EL (cell line): ENCODE data around the gene KLRK1.
"Not testable (repeated sequence)": the region's sequence is repeated elsewhere in the genome, so short reads cannot be mapped to it uniquely, and the experiment has no call there.

Experiments
- DNase-seq: peaks from one replicate; pipeline ENCODE4 v3.0.0-alpha.2; 2016

Gene KLRK1

GRCh38 chr12:10361622-10362021 is 28.2 kb downstream of the KLRK1 start:
- DNase-seq, result no peak

- no peak for DNase-seq
Observed at GRCh38 chr12:10361084-10361483, 28.8 kb downstream of the KLRK1 start.

DNA sequence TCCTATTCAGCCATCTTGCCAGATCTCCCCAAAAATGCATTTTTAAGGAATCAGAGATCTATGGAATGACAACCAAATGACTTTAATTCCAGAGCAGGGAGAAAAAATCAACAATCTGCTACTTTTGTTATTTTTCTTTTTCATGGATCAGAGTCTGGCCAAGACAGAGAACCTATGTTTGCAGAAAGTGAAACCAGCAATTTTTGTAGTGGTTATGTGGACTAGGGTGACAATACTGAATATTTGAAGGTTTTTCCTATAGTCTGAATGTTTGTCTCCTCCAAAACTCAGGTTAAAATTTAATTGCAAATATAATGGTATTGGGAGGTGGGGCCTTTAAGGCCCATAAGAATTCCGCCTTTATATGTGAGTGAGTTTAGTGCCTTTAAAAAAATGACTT is 30.9 kb downstream of the KLRK1 start:
- no peak for DNase-seq

- no peak for DNase-seq
Observed at GRCh38 chr12:10358131-10358530, 31.7 kb downstream of the KLRK1 start.

DNA sequence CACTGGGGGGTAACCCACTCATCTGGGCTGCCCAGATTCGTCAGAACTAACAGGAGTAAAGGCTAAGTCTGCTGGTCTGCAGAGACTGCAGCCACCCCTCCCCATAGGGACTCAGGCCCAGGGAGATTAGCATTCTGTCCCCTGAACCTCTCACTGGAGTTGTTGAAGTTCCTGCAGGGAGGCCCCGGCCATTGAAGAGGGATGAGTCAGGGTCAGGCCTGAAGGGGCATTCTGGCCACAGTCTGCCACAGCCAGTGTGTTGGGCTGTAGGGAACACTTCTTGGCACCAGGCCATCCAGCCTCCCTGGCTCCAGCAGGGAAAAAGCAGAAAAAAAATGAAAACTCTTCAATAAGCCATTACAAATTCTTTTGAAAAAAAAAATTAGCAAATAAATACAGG is 35.3 kb downstream of the KLRK1 start:
- DNase-seq, result peak; percentile 74

DNA sequence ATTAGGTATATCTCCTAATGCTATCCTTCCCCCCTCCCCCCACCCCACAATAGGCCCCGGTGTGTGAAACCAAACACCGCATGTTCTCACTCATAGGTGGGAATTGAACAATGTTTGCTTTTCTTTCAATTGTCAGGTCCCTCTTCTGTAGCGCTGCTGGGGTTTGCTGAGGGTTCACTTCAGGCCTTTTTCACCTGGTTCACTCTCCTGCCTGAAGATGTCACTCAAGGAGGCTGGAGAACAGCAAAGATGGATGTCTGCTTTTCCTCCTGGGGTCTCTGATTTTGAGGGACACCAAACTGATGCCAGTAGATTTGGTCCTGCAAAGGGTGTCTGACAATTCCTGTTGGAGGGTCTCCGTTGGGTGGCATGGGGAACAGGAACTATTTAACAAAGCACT is 35.8 kb downstream of the KLRK1 start:
- no peak for DNase-seq

DNA sequence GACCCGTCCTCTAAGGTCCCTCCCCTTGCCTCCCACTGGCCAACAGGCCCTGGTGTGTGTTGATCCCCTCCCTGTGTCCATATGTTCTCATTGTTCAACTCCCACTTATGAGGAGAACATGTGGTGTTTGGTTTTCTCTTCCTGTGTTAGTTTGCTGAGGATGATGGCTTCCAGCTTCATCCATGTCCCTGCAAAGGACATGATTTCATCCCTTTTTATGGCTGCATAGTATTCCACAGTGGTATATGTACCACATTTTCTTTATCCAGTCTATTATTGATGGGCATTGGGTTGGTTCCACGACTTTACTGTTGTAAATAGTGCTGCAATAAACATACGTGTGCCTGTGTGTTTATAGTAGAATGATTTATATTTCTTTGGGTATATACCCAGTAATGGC is 38.4 kb downstream of the KLRK1 start:
- not testable (repeated sequence) for DNase-seq

- no peak for DNase-seq
Observed at GRCh38 chr12:10341892-10342509, 47.8 kb downstream of the KLRK1 start.

GRCh38 chr12:10340946-10341345 is 48.9 kb downstream of the KLRK1 start:
- not testable (repeated sequence) for DNase-seq

DNA sequence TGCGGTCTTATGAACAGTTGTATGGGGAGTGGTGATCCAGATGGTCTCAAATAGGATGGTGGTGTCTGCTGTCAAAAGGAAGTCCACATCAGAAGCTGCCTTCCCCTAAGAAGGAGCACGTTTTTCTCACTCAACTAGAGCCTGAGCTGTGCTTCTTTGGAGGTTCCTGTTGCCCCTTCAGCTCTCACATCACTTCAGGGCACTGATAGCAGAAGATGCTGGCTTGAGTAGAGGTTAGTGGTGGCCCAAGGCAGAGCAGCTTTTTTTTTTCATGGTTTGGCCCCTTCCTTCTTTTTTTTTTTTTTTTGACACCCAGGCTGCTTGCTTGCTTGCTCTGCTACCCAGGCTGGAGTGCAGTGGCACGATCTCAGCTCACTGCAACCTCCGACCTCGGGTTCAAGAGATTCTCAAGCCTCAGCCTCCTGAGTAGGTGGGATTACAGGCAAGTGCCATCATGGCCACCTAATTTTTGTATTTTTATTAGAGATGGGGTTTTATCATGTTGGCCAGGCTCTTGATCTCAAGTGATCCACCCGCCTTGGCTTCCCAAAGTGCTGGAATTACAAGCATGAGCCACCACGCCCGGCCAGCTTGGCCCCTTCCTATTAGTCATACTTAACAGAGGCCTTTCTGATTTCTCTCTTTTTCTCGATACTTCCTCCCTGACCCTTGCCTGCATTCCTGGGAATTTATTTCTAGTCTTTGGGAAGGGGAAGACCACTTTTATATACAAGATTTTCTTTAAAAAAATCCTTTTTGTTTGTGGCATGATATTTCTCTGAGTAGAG is 50.6 kb downstream of the KLRK1 start:
- peak; percentile 70 for DNase-seq

GRCh38 chr12:10338470-10338869 is 51.4 kb downstream of the KLRK1 start:
- not testable (repeated sequence) for DNase-seq

DNA sequence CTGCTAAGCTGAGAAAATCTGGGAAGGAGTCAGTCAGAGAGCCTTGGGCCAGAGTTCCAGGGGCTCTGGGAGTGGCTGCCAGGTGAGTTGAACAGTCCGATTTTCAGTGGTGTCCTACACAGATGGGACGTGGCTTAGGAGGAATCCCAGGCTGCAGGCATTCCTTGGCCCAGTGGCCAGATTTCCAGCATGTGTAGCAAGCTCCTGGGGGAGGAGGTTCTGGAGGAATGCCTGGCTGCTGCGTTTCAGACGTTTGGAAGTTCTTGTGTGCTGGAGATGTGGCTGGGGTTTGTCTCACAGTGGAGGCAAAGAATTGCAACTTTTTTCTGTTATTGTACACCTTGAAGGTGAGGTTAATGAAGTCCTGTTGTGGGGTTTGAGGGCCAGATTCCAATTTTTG is 53.6 kb downstream of the KLRK1 start:
- not testable (repeated sequence) for DNase-seq

DNA sequence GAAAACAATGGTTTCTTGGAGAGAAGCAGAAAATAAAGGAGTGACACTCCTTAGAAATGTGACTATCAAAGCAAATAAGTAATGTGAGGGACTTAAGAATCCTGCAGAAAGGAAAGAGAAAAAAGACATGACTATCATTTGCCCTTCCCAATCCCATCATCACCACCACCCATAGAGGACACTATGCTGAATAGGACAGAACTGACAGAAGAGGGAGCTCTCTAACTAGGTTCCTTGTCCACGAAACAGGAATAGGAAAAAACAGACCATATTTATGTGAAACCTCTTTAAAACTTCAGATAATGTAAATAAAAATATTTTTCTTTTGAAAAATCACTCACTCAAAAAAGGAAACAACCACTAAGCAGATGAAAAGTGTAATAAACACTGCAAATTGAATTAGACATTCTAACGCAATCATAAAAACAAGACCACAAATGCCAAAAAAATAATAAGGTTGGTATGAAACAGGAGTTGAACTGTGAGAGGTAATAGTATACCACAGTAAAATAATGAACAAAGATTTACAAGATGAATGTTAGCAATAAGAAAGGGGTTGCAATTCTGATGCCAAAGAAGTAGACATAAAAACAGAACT is 58.1 kb downstream of the KLRK1 start:
- peak; percentile 48 for DNase-seq

GRCh38 chr12:10328691-10329090 is 61.1 kb downstream of the KLRK1 start:
- DNase-seq, result not testable (repeated sequence)
